Neural cell (in vitro differentiated cells): ENCODE results near the gene GPR146. TPM values are rescaled to one million over a fixed set of nuclear protein-coding genes. Genes with fewer than 3 reads are reported as not detected.

Experiments used
- H2AFZ ChIP-seq: fragments of 200-600, 300-800 bp; sonication (generic), shearing (Covaris generic); 2 replicates; pipeline ENCODE4 v1.6.0; 2014; ENCODE audit warnings: low read depth, mild to moderate bottlenecking, antibody characterized with exemption, low read length, moderate library complexity
- H3F3A ChIP-seq: fragments of 200-600 bp; shearing (Covaris generic); 2 replicates; pipeline ENCODE4 v1.6.1; 2016; ENCODE audit warnings: mild to moderate bottlenecking, moderate library complexity, mixed read lengths, antibody characterized with exemption, low read length; ENCODE audit not compliant: insufficient read depth, poor library complexity, severe bottlenecking
- H3K27ac ChIP-seq: fragments of 200-600, 300-800 bp; sonication (generic), shearing (Covaris generic); 2 replicates; pipeline ENCODE4 v1.5.1; 2014; ENCODE audit warnings: mild to moderate bottlenecking, low read length, moderate library complexity
- H3K27me3 ChIP-seq: fragments of 300-800, 200-600 bp; sonication (generic), shearing (Covaris generic); 2 replicates; pipeline ENCODE4 v1.6.0; 2014; ENCODE audit warnings: mild to moderate bottlenecking, low read depth, low read length, moderate library complexity; ENCODE audit not compliant: insufficient read depth
- H3K36me3 ChIP-seq: fragments of 300-800, 200-600 bp; sonication (generic), shearing (Covaris generic); 2 replicates; pipeline ENCODE4 v1.5.1; 2014; ENCODE audit warnings: mild to moderate bottlenecking, antibody characterized with exemption, low read length, moderate library complexity; ENCODE audit not compliant: insufficient read depth
- H3K4me2 ChIP-seq: fragments of 300-800, 200-600 bp; sonication (generic), shearing (Covaris generic); 2 replicates; pipeline ENCODE4 v1.6.0; 2014; ENCODE audit warnings: mild to moderate bottlenecking, low read length
- H3K4me3 ChIP-seq: fragments of 300-800, 200-600 bp; sonication (generic), shearing (Covaris generic); 2 replicates; pipeline ENCODE4 v1.5.1; 2014; ENCODE audit warnings: mild to moderate bottlenecking, low read length, moderate library complexity
- H3K79me2 ChIP-seq: fragments of 200-600 bp; shearing (Covaris generic); replicated peaks from 2 replicates; pipeline ENCODE4 v1.6.0; 2014; ENCODE audit warnings: mild to moderate bottlenecking, low read length, moderate library complexity; ENCODE audit not compliant: insufficient read depth
- H3K9ac ChIP-seq: fragments of 300-800, 200-600 bp; sonication (generic), shearing (Covaris generic); 2 replicates; pipeline ENCODE4 v1.6.1; 2016; ENCODE audit warnings: mild to moderate bottlenecking, low read length, mixed read lengths
- H3K9me2 ChIP-seq: fragments of 200-600 bp; shearing (Covaris generic); 2 replicates; pipeline ENCODE4 v1.6.1; 2016; ENCODE audit warnings: mild to moderate bottlenecking, low read length, mixed read lengths; ENCODE audit not compliant: insufficient read depth
- H3K9me3 ChIP-seq: fragments of 200-600, 300-800 bp; sonication (generic), shearing (Covaris generic); 2 replicates; pipeline ENCODE4 v1.6.1; 2016; ENCODE audit warnings: mild to moderate bottlenecking, mixed run types, low read length, moderate library complexity, mixed read lengths
- H4K20me1 ChIP-seq: fragments of 200-600 bp; shearing (Covaris generic); 2 replicates; pipeline ENCODE4 v1.6.1; 2016; ENCODE audit warnings: mild to moderate bottlenecking, mixed run types; ENCODE audit not compliant: insufficient read depth
- CTCF ChIP-seq: fragments of 450-650 bp; IDR thresholded peaks from 2 replicates; pipeline ENCODE4 v1.5.1; 2014; ENCODE audit warnings: antibody characterized with exemption, mild to moderate bottlenecking, moderate library complexity; ENCODE audit not compliant: poor library complexity, severe bottlenecking
- EP300 ChIP-seq: fragments of 450-650 bp; conservative IDR thresholded peaks from 2 replicates; pipeline ENCODE4 v1.6.1; 2014; ENCODE audit warnings: antibody characterized with exemption, mild to moderate bottlenecking, moderate library complexity; ENCODE audit not compliant: poor library complexity, severe bottlenecking
- EZH2 ChIP-seq: fragments of 200-600, 300-800 bp; shearing (Covaris generic), sonication (generic); IDR thresholded peaks from 2 replicates; pipeline ENCODE4 v1.6.1; 2014; ENCODE audit warnings: antibody characterized with exemption, low read length, borderline replicate concordance, mild to moderate bottlenecking; ENCODE audit not compliant: insufficient read depth, poor library complexity, severe bottlenecking
- MXI1 ChIP-seq: fragments of 450-650 bp; conservative IDR thresholded peaks from 2 replicates; pipeline ENCODE4 v1.6.1; 2014; ENCODE audit warnings: antibody characterized with exemption, mild to moderate bottlenecking; ENCODE audit not compliant: poor library complexity, severe bottlenecking
- POLR2AphosphoS5 ChIP-seq: IDR thresholded peaks from 2 replicates; pipeline ENCODE4 v1.6.1; 2012
- RAD21 ChIP-seq: fragments of 450-650 bp; conservative IDR thresholded peaks from 2 replicates; pipeline ENCODE4 v1.6.1; 2014; ENCODE audit warnings: antibody characterized with exemption, mild to moderate bottlenecking, moderate library complexity
- REST ChIP-seq: IDR thresholded peaks from 2 replicates; pipeline ENCODE4 v1.6.1; 2012; ENCODE audit warnings: borderline replicate concordance
- SMC3 ChIP-seq: fragments of 450-650 bp; conservative IDR thresholded peaks from 2 replicates; pipeline ENCODE4 v1.6.1; 2014; ENCODE audit warnings: antibody characterized with exemption, mild to moderate bottlenecking, moderate library complexity; ENCODE audit not compliant: poor library complexity
- TAF1 ChIP-seq: IDR thresholded peaks from 2 replicates; pipeline ENCODE4 v1.6.1; 2012; ENCODE audit warnings: low read depth
- polyA plus RNA-seq: library from polyadenylated mRNA; depleted of rRNA; stranded (reverse); fragments of >200 nt; gene quantifications from 2 replicates; pipeline ENCODE4 v1.2.3, GENCODE V29; 2014

GPR146 gene
- polyA plus RNA-seq, 1 donor from 2014 or later, result not detected

DNA sequence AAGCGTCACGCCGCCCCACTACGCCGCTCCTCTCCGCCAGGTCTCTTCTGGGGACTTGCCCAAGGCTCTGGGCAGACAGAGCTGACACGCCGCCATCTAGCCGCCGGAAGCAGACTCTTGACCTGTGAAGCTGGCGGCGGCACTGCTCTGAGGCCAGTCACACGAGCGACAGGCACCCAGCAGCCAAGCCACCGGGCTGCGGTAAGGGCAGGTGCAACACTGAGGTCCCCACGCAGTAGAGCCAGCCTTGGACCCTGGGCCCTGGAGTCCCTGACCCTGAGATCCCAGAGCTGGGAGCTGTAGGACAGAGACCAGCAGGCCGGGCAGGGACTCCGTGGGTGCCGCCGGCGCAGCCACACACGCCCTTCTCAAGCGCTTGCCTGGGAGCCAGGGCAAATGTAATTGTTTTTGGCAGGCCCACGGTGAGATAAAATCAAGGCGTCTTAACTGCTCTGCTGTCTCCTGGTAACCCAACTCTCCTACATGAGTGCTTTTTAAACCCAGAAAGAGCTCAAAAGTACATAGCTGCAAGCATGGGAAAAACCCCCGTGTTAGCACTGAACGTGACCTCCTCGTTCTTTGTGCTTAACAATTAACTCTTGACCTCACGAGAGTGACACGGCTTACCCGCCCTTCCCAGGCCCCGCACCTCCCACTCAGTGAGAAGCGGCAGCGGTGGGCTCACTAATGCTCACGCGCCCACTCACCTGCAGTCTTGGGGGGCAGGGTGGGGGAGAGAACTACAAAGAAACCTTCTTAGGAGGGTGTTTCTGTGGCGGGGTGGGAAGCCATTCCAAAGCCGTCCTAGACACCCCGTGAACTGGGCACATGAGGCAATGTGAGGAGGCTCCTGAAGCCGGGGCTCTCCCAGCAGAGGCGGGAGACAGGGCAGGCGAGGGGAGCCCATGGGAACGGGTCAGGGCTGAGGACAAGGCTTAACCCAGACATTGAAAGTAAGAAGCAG, 52.1 kb downstream of the GPR146 start:
- Histone ChIP-seq H3K9ac (no peak overlapping the region), H3K4me3 (no peak overlapping the region), H3F3A (no peaks in the 10 kb centered on the region), H3K79me2 (no peaks in the 10 kb centered on the region), H3K36me3 (peaks cover 4% of the 10 kb centered on the region), H3K4me2 (no peak overlapping the region), H4K20me1 (no peaks in the 10 kb centered on the region), H3K27me3 (no peaks in the 10 kb centered on the region), H3K9me2 (no peaks in the 10 kb centered on the region), H3K27ac (no peak overlapping the region), H3K9me3 (no peaks in the 10 kb centered on the region), H2AFZ (no peak overlapping the region)
- TF ChIP-seq CTCF (no peak), REST (no peak), EZH2 (no peak), RAD21 (no peak), POLR2AphosphoS5 (no peak), EP300 (no peak), TAF1 (no peak), SMC3 (no peak), MXI1 (no peak)

DNA sequence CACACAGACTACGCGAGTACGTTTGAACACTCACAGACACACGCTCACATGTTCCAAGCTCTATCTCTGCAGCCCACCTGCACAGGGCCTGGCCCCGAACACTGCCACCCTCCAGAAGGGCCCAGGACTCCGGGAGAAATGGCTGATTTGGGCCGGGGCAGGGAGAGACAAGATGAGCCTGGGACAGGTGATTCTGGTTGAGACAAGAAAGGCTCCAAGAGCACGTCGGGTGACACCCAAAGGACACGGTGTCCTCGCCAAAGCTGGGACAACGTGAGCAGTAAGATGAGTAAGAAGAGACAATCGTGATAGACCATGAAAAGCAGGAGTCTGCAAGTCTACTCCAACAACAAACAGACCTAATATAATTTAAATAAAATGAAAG, 52.8 kb downstream of the GPR146 start:
- H3K4me3 ChIP-seq, result no peak overlapping the region
- no peaks in the 10 kb centered on the region for H3K9me3 ChIP-seq
- no peaks in the 10 kb centered on the region for H4K20me1 ChIP-seq
- no peaks in the 10 kb centered on the region for H3F3A ChIP-seq
- no peaks in the 10 kb centered on the region for H3K27me3 ChIP-seq
- H3K9me2 ChIP-seq, result no peaks in the 10 kb centered on the region
- no peak overlapping the region for H3K9ac ChIP-seq
- H2AFZ ChIP-seq, result no peak overlapping the region
- H3K4me2 ChIP-seq, result no peak overlapping the region
- H3K36me3 ChIP-seq, result peaks cover under 1% of the 10 kb centered on the region
- no peaks in the 10 kb centered on the region for H3K79me2 ChIP-seq
- TF ChIP-seq CTCF (no peak), POLR2AphosphoS5 (no peak), REST (no peak), SMC3 (no peak), RAD21 (no peak), TAF1 (no peak), MXI1 (no peak), EP300 (no peak), EZH2 (no peak)
- no peak overlapping the region for H3K27ac ChIP-seq
